Effector memory CD8-positive, alpha-beta T cell (primary cell): ENCODE results near the gene STK26.

Experiments used
- ATAC-seq: fragments of 150-1000 bp; cut with Tn5 transposase; replicated peaks from 2 replicates; pipeline ENCODE4 v1.10.0; 2021; ENCODE audit warnings: mild to moderate bottlenecking, moderate library complexity
- DNase-seq, 3 experiments: peaks; one replicate each; pipeline ENCODE4 v3.0.0; 2021
- H3K27ac Mint-ChIP-seq, 2 donors: one replicate each; pipeline ENCODE4 v1.8.0; 2022; ENCODE audit warnings: mild to moderate bottlenecking in 2 of 2, mixed read lengths in 2 of 2, moderate library complexity in 2 of 2
- H3K27me3 Mint-ChIP-seq, 2 donors: one replicate each; pipeline ENCODE4 v1.8.0; 2022; ENCODE audit warnings: mixed read lengths in 2 of 2
- H3K36me3 Mint-ChIP-seq: one replicate; pipeline ENCODE4 v1.8.0; 2022; ENCODE audit warnings: mild to moderate bottlenecking, moderate library complexity, mixed read lengths; ENCODE audit not compliant: insufficient read depth
- H3K4me1 Mint-ChIP-seq, 2 donors: one replicate each; pipeline ENCODE4 v1.8.0; 2022; ENCODE audit warnings: low read depth in 2 of 2, mixed read lengths in 2 of 2
- H3K4me3 Mint-ChIP-seq, 2 donors: one replicate each; pipeline ENCODE4 v1.8.0; 2022; ENCODE audit warnings: mild to moderate bottlenecking in 2 of 2, mixed read lengths in 2 of 2, moderate library complexity in 2 of 2
- H3K9me3 Mint-ChIP-seq, 2 donors: one replicate each; pipeline ENCODE4 v1.8.0; 2022; ENCODE audit warnings: mixed read lengths in 2 of 2

STK26 gene

DNA sequence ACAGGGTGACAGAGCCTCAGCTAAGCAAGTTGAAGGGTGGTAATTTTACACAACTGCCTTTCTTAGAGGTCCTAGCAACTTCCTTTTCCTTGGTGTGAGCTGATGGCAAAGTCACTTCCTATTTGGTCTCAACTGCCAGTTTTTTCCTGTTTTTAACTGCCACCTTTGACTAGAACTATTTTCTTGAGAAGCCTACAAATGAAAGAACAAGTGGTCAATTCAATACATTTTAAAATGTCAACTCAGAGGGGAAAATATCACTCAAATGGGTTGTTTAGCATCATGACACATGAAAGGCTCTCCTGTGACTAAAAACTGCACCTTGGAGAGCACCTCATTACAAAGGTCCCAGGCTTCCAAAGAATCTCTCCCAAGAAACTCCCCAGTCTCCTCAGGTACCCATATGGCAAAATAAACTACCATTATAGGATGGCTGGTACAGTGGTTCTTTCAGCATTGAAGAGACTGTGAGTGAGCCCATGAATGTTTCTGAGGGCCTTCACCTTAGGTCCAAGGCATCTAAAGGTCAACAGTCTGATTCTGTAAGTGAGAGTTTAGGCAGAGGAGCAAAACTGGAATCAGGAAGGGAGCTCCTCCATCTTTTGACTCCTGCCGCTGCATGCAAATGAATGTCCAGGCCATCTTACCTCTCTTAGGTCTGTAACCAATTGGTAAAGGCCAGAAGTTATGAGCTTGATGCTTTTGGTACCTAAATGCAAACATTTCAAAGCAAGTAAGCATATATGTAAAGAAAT is 5.5 kb upstream of the STK26 start:
- peaks cover 12 to 14% of the 10 kb centered on the region in 2 donors for H3K4me1 Mint-ChIP-seq
- H3K36me3 Mint-ChIP-seq: peaks cover 4% of the 10 kb centered on the region
- no peak for DNase-seq
- no peaks in the 10 kb centered on the region for H3K27me3 Mint-ChIP-seq
- peak overlapping the region in 1 of 2 donors; percentile 46 for H3K27ac Mint-ChIP-seq
- no peaks in the 10 kb centered on the region for H3K9me3 Mint-ChIP-seq
- no peak for ATAC-seq
- no peak overlapping the region for H3K4me3 Mint-ChIP-seq

DNA sequence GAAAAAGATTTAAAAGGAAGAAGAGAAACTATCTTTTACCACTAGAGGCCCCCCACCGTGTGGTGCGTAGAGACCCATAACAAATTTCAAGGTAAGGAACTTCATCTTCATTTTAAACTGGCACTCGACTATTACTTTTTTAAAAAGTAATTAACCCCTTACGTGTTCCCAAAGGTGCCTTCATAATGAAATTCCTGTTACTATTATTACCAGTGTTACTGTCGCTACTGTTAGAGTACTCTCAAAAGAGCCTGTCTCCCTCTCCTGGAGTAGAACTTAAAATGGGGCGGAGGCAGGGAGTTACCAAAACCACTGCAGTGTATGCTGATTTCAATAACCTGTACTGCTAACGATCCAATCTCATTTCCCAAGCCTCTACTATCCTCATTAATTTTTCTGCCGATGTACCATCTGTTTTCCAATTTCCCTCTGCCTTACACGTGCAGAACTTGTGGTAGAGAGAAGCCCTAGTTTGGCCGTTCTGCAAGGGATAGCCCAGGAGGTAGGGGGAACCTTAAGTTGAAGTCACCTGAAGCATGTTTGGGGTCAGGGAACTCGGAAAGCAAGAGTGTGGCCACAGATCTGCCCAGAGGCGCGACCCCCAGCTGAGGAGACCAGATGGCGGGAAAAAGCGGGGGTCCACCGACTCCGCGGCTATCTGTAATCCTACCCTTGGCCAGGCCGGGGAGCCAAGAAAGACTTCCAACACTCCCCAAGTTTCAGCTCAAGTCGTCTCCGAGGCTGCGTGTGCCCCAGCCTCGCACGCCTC is 720 bp upstream of the STK26 start:
- DNase-seq (peak in 2 of 3 experiments; percentile 0 to 5), ATAC-seq (peak; percentile 23)
- no peaks in the 10 kb centered on the region for H3K9me3 Mint-ChIP-seq
- peaks cover 13% of the 10 kb centered on the region for H3K36me3 Mint-ChIP-seq
- H3K4me3 Mint-ChIP-seq: peak overlapping the region; percentile 87 to 89
- no peaks in the 10 kb centered on the region for H3K27me3 Mint-ChIP-seq
- peaks cover 17 to 19% of the 10 kb centered on the region in 2 donors for H3K4me1 Mint-ChIP-seq
- H3K27ac Mint-ChIP-seq: peak overlapping the region; percentile 85 to 93

DNA sequence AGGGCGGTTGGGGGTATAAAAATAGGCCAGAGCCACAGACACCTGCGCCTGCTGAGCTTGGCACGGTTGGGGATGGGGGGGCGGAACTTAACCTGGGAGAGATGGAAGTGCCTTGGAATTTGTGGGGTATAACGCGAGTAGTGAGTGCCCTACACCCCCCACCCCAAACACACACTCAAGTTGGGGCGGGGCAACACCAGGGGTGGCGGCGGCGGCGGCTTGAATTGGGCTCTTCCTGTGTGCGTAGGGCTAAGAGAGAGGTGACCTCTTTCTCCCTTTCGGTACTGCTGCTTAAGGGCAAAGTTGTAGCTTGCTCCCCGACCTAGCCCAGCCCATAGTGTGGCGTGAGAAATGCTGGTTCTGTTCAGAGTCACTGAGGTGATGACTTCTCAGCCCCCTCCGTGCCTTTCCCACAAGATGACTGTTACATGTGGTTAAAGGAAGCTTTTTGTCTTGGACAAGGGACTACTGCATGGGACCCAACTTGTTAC is 839 bp downstream of the STK26 start:
- Mint-ChIP-seq H3K4me1 (peaks cover 24 to 29% of the 10 kb centered on the region in 2 donors), H3K4me3 (peak overlapping the region; percentile 87 to 89), H3K36me3 (peaks cover 18% of the 10 kb centered on the region), H3K27ac (peak overlapping the region; percentile 85 to 93), H3K9me3 (no peaks in the 10 kb centered on the region), H3K27me3 (no peaks in the 10 kb centered on the region)
- DNase-seq: peak; percentile 35 to 37 (median 36)
- ATAC-seq: peak; percentile 63

DNA sequence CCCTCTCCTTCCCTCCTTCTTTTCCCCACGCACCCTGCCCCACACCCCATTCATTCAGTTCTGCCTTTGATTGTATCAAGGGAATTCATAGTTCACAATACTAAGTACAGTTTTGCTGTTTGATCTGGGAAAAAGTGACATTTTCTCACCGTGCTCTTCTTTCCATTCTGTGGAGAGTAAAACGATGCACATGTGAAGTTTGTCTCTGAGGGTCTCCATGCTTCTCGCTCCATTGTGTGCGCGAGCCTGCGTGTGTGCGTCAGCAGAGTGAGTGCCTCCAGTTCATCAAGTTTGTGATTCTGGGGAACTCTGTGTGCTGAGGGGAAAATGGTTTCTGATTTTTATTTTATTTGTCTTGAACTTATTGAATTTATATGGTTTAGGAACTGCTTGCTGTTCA is 1.9 kb downstream of the STK26 start:
- no peak for DNase-seq
- peaks cover 31 to 38% of the 10 kb centered on the region in 2 donors for H3K4me1 Mint-ChIP-seq

DNA sequence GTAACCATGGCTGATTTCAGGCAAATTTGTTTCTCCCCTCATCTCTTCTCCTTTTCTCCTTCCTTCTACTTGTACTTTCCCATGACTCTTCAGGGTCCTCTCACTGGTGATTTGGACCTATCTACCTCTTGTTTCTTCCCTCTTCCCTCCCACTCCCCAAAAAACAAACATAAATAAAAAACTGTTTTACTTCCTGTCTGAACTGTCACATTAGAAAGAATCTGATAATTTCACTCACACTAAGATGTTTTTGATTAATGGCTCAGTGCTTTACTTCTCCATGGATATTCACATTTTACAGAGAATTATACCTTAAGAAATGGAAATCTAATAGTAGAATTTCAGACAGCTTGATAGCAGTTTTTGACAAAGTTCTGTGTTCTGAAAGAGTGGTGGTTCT is 7.2 kb downstream of the STK26 start:
- peaks cover 40 to 57% of the 10 kb centered on the region in 2 donors for H3K4me1 Mint-ChIP-seq
- DNase-seq: no peak
- peaks cover 15% of the 10 kb centered on the region for H3K36me3 Mint-ChIP-seq
- no peaks in the 10 kb centered on the region for H3K27me3 Mint-ChIP-seq
- no peak for ATAC-seq
- peak overlapping the region; percentile 47 to 89 for H3K27ac Mint-ChIP-seq
- H3K9me3 Mint-ChIP-seq: no peaks in the 10 kb centered on the region
- H3K4me3 Mint-ChIP-seq: peak overlapping the region; percentile 13 to 36

More for the DNA sequence above, 1.9 kb downstream of the STK26 start:
- Mint-ChIP-seq H3K36me3 (peaks cover 21% of the 10 kb centered on the region), H3K9me3 (no peaks in the 10 kb centered on the region), H3K27ac (peak overlapping the region in 1 of 2 donors; percentile 52), H3K4me3 (peak overlapping the region; percentile 87 to 89), H3K27me3 (no peaks in the 10 kb centered on the region)
- ATAC-seq: no peak

DNA sequence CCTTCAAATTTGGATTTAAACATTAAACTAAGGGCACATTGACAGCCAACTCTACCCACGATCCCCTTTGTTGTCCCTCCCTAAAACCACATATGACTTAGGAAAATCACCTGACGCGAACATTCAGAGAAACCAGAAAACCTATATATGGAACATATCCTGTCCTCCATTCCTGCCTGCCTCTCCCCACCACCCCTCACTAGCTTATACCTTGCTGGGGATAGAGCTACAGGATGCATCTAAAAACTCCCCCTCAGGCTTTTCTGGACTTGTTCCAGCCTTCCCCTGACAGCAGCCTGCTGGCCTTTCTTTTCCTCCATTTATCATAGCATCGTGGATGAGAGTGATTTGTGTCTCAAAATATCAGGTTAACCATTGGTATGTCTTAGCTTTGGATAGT is 8.8 kb downstream of the STK26 start:
- Mint-ChIP-seq H3K27ac (peak overlapping the region; percentile 13 to 81), H3K36me3 (peaks cover 15% of the 10 kb centered on the region), H3K4me1 (peaks cover 40 to 59% of the 10 kb centered on the region in 2 donors), H3K9me3 (no peaks in the 10 kb centered on the region), H3K4me3 (peak overlapping the region; percentile 56 to 70), H3K27me3 (no peaks in the 10 kb centered on the region)
- ATAC-seq: peak; percentile 29
- no peak for DNase-seq

DNA sequence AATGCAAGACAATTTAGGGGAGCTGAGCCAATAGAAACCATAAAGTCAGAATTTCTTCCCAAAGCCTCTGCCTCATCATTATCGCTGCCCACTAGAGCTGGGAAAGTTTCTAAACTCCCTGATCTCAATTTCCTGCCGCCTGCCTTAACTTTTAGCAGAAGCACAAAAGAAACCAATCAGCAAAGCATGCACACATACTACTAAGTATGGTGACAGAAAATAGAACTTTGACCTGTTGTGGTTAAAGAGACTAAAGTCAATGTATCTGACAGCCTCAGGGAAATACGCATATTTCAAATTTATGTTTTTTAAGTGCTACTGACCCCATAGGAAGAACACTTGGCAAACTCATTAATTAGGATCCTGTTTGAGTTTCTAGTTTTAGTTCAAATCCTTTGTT is 10.1 kb downstream of the STK26 start:
- Mint-ChIP-seq H3K27me3 (no peaks in the 10 kb centered on the region), H3K4me1 (peaks cover 39 to 61% of the 10 kb centered on the region in 2 donors), H3K4me3 (no peak overlapping the region), H3K27ac (peak overlapping the region in 1 of 2 donors; percentile 58), H3K9me3 (no peaks in the 10 kb centered on the region), H3K36me3 (peaks cover 11% of the 10 kb centered on the region)
- ATAC-seq: no peak
- DNase-seq: no peak

DNA sequence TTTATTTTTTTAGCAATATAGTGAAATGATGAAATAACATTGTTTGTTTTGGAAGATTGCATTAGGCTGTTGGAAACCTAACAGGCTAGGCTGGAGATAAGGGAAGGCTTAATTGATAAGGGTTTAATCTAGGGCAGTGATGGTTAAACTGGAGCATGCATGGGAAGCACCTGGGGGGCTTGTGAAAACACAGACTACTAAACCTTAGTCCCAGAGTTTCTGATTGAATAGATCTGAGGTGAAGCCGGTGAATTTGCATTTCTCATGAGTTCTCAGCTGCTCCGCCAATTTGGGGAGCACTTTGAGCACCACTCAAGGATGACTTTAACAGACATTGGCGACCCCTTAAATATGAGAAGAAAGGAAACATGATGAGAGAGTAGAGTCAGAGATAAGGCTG is 11.5 kb downstream of the STK26 start:
- Mint-ChIP-seq H3K27ac (no peak overlapping the region), H3K27me3 (no peaks in the 10 kb centered on the region), H3K36me3 (peaks cover 8% of the 10 kb centered on the region), H3K4me1 (peaks cover 26 to 54% of the 10 kb centered on the region in 2 donors), H3K4me3 (peak overlapping the region; percentile 22 to 46), H3K9me3 (no peaks in the 10 kb centered on the region)
- DNase-seq (no peak), ATAC-seq (no peak)

DNA sequence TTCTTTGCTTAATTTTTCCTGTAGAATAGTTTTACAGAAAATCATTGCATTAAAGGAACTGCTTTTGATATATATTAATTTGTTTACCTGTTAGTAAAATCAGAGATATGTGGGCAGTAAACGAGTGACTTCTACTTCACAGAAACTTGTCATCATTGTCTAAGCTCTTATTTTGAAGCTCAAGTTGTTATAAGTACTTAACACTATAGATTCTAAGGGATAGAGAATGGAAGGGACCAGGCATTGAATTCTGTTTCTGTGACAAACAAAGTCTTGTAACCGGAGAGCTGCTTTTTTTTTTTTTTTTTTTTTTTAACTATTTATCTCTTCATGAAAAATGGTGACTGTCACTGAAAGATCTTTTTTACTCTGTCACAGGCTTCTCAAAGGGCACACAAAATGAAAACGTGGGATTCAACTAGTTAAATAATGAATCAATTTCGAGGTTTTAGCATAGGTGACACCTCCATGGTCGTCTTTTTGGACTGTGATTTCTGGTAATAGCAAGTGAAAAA is 14.4 kb downstream of the STK26 start:
- Mint-ChIP-seq H3K27ac (no peak overlapping the region), H3K4me1 (peaks cover 20 to 59% of the 10 kb centered on the region in 2 donors), H3K27me3 (no peaks in the 10 kb centered on the region), H3K36me3 (peaks cover 8% of the 10 kb centered on the region), H3K9me3 (no peaks in the 10 kb centered on the region), H3K4me3 (peak overlapping the region; percentile 8 to 48)
- ATAC-seq (no peak), DNase-seq (no peak)

DNA sequence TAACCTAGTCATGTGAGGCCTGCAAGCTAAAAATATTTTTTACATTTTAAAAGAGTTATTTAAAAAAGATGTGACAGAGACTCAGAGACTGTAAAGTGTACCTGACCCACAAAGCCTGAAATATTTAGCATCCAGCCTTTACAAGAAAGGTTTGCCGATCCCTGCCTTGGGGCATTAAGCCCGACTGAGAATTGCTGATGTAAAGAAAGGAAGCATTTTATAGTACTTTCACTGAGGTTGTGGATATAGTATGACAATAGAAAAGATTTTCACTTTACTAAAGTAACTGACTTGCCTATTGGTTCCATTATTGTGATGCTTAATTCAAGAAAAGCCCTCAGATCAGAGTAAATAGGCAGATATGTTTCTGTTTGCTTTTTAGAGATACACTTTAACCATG is 17.0 kb downstream of the STK26 start:
- DNase-seq (no peak), ATAC-seq (no peak)
- H3K4me1 Mint-ChIP-seq: peaks cover 19 to 54% of the 10 kb centered on the region in 2 donors
- peaks cover 3% of the 10 kb centered on the region for H3K36me3 Mint-ChIP-seq
- H3K27me3 Mint-ChIP-seq: no peaks in the 10 kb centered on the region
- H3K27ac Mint-ChIP-seq: no peak overlapping the region
- H3K4me3 Mint-ChIP-seq: peak overlapping the region in 1 of 2 donors; percentile 20
- H3K9me3 Mint-ChIP-seq: no peaks in the 10 kb centered on the region

DNA sequence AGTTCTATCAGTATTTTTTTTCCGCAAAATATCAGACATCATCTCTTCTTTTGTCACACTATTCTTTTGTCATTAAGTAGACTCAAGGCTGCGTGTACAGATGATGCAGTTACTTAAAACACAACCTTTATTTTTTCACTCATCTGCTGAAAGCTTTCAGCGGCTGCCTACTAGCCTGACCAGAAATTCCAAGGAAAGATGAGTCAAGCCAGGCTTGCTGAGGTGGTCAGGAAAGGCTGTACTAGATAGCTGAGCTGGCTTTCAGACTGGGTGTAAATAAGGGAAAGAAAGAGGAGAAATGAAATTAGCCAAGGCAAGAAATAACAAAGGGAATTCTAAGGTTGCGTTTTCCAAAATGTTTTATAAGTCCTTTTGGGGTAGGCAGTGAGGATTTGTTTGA is 17.9 kb downstream of the STK26 start:
- no peaks in the 10 kb centered on the region for H3K9me3 Mint-ChIP-seq
- ATAC-seq: no peak
- H3K27me3 Mint-ChIP-seq: no peaks in the 10 kb centered on the region
- peaks cover 3% of the 10 kb centered on the region for H3K36me3 Mint-ChIP-seq
- H3K4me3 Mint-ChIP-seq: peak overlapping the region in 1 of 2 donors; percentile 20
- DNase-seq: no peak
- no peak overlapping the region for H3K27ac Mint-ChIP-seq
- H3K4me1 Mint-ChIP-seq: peaks cover 24 to 58% of the 10 kb centered on the region in 2 donors

DNA sequence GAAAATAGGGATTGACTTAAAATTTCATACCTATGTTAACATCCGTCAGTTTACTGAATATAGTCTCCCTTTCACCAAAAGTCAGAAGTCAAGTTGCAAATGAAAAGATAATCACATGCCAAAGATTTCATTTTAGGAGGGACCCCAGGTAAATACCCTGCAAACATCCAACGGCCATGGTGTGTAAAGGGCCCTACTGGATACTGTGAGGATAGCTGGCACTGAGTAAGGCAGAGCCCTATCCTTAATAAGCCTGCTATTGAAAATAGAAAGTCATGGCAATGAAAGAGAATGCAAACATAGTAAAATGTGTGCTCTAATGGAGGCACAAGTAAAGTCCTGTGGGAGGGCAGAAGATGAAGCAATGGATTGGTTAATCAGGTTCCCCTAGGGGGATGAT is 20.9 kb downstream of the STK26 start:
- H3K27ac Mint-ChIP-seq: no peak overlapping the region
- H3K4me1 Mint-ChIP-seq: peaks cover 20 to 46% of the 10 kb centered on the region in 2 donors
- H3K36me3 Mint-ChIP-seq: no peaks in the 10 kb centered on the region
- ATAC-seq: no peak
- DNase-seq: no peak
- no peaks in the 10 kb centered on the region for H3K9me3 Mint-ChIP-seq
- H3K27me3 Mint-ChIP-seq: no peaks in the 10 kb centered on the region
- no peak overlapping the region for H3K4me3 Mint-ChIP-seq

DNA sequence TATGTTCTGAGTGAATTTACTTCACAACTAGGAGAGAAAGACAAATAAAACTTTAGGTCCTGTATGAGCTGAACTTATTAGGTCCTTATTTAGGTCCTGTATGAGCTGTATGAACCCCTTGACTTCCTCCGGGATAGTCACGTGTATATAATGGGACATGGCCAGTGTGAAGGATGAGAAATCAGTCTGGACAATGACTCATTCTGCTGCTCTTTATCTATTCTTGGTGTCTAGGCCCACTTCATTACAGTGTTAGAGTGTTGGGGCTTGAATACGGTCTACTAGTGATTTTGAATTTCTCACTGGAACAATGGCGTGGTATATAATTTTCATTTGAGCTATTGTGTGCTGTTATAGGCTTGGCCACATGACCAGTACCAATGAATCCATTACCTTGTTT is 21.9 kb downstream of the STK26 start:
- no peaks in the 10 kb centered on the region for H3K9me3 Mint-ChIP-seq
- ATAC-seq: no peak
- H3K4me1 Mint-ChIP-seq: peaks cover 21 to 47% of the 10 kb centered on the region in 2 donors
- no peak overlapping the region for H3K4me3 Mint-ChIP-seq
- H3K27ac Mint-ChIP-seq: no peak overlapping the region
- H3K27me3 Mint-ChIP-seq: no peaks in the 10 kb centered on the region
- DNase-seq: no peak
- H3K36me3 Mint-ChIP-seq: no peaks in the 10 kb centered on the region
